NB4 (cell line): Measurements from ENCODE around the gene KCNIP4.

Source experiments
- DNase-seq: peaks from one replicate; pipeline ENCODE4 v3.0.0; 2010; ENCODE audit warnings: low read depth
- H3K4me3 ChIP-seq: one replicate; pipeline ENCODE4 v1.5.1; 2011; ENCODE audit warnings: mild to moderate bottlenecking, low read depth, low read length, moderate library complexity
- CTCF ChIP-seq: IDR thresholded peaks from one replicate; pipeline ENCODE4 v1.5.1; 2012; ENCODE audit warnings: low read depth, low read length
- MAX ChIP-seq: IDR thresholded peaks from 2 replicates; pipeline ENCODE4 v1.6.1; 2011; ENCODE audit warnings: low read depth, low read length
- MYC ChIP-seq: IDR thresholded peaks from 2 replicates; pipeline ENCODE4 v1.6.1; 2011; ENCODE audit warnings: low read depth, low read length
- POLR2A ChIP-seq: IDR thresholded peaks from 2 replicates; pipeline ENCODE4 v1.6.1; 2011; ENCODE audit warnings: mild to moderate bottlenecking; ENCODE audit not compliant: insufficient read length; ENCODE audit errors: extremely low read depth

Gene KCNIP4

GRCh38 chr4:21986307-21986706 is 37.7 kb upstream of the KCNIP4 start:
- H3K4me3 ChIP-seq: no peak overlapping the region
- no peak for DNase-seq
- no peak for TF ChIP-seq CTCF

- TF ChIP-seq CTCF: no peak
- TF ChIP-seq MAX: no peak
- TF ChIP-seq POLR2A: no peak
- TF ChIP-seq MYC: no peak
- no peak for DNase-seq
Observed at GRCh38 chr4:21982087-21982486, 33.5 kb upstream of the KCNIP4 start.

GRCh38 chr4:21979196-21979595 is 30.6 kb upstream of the KCNIP4 start:
- DNase-seq: no peak
- no peak overlapping the region for H3K4me3 ChIP-seq
- TF ChIP-seq POLR2A (no peak), MYC (no peak), CTCF (no peak), MAX (no peak)

More at GRCh38 chr4:21982087-21982486, 33.5 kb upstream of the KCNIP4 start:
- H3K4me3 ChIP-seq: no peak overlapping the region

- TF ChIP-seq MYC: no peak
- no peak for TF ChIP-seq MAX
- TF ChIP-seq POLR2A: no peak
- TF ChIP-seq CTCF: no peak
- DNase-seq: no peak
- H3K4me3 ChIP-seq: no peak overlapping the region
Observed at GRCh38 chr4:21976166-21976565, 27.6 kb upstream of the KCNIP4 start.

DNA sequence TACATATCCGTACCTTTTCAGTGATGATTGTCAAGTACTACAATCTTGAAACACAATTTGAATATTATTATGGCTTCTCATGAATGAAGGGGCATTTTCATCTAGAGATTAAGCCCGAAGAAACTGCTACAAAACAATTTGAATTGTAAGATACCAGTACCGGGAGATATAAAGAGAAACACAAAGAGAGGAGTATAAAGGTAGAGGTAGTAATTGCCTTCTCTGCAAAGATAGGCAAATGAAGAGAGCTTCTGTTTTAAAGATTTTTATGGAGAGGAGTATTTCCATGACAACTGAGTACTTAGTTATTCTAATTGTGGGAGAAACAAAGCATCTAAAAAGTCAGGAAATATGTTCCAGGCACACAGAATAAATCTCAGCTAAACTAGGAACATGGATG is 25.3 kb upstream of the KCNIP4 start:
- no peak for TF ChIP-seq POLR2A
- TF ChIP-seq CTCF: no peak
- TF ChIP-seq MYC: no peak
- TF ChIP-seq MAX: no peak
- no peak overlapping the region for H3K4me3 ChIP-seq
- DNase-seq: no peak

DNA sequence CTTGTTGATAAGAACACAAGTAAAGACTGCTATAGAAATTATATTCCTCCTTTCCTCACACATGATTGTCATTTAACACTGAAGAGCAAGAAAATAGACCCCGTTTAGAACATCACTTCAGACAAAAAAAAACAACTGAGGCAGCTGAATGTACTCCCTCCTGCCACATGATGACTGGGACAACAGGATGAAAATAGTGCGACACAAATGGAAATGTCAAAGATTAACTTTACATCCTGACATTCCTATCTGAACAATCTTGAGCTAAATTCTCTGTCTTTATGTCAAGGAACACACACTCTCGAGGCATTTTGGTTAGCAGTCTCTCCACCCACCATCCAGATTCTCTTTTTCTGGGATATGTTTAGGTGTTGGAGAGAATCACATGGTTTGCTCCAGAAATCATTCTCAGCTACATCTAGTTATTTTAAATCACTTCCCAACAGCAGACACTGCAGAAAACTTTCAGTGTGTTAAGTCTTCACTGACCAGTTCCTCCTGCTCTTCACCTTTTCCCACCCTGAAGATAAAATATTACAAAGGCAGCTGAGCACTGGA is 16.3 kb upstream of the KCNIP4 start:
- DNase-seq: no peak
- H3K4me3 ChIP-seq: no peak overlapping the region
- TF ChIP-seq MYC (no peak), CTCF (no peak), MAX (no peak), POLR2A (no peak)
